Nephron progenitor cell (in vitro differentiated cells): ENCODE results near the gene CDR2.
A peak's percentile ranks its signal among the peaks of the same experiment; 100 is the strongest.

Experiments used
- DNase-seq: peaks from one replicate; pipeline ENCODE4 v3.0.0; 2021
- H3K27ac Mint-ChIP-seq: 2 replicates; pipeline ENCODE4 v1.8.0; 2021; ENCODE audit warnings: mild to moderate bottlenecking, moderate library complexity, mixed read lengths
- H3K27me3 Mint-ChIP-seq: 2 replicates; pipeline ENCODE4 v1.8.0; 2021; ENCODE audit warnings: mild to moderate bottlenecking, low read depth, mixed read lengths; ENCODE audit not compliant: poor library complexity
- H3K36me3 Mint-ChIP-seq: 2 replicates; pipeline ENCODE4 v1.8.0; 2021; ENCODE audit warnings: low read depth, mixed read lengths
- H3K4me1 Mint-ChIP-seq: 2 replicates; pipeline ENCODE4 v1.8.0; 2021; ENCODE audit warnings: mixed read lengths
- H3K4me3 Mint-ChIP-seq: 2 replicates; pipeline ENCODE4 v1.8.0; 2021; ENCODE audit warnings: mild to moderate bottlenecking, moderate library complexity, mixed read lengths
- H3K9me3 Mint-ChIP-seq: 2 replicates; pipeline ENCODE4 v1.8.0; 2021; ENCODE audit warnings: mild to moderate bottlenecking, moderate library complexity, mixed read lengths
- CTCF ChIP-seq: fragments of 200-600 bp; sonication (generic); IDR thresholded peaks from 2 replicates; pipeline ENCODE4 v1.5.0; 2021; ENCODE audit warnings: antibody characterized with exemption

CDR2 gene

GRCh38 chr16:22314661-22315626 lies 59.5 kb downstream of the CDR2 start:
- Mint-ChIP-seq H3K27ac (peak overlapping the region; percentile 82), H3K4me1 (peaks cover 6% of the 10 kb centered on the region), H3K27me3 (no peaks in the 10 kb centered on the region), H3K9me3 (no peaks in the 10 kb centered on the region), H3K36me3 (peaks cover 45% of the 10 kb centered on the region), H3K4me3 (no peak overlapping the region)
- no peak for TF ChIP-seq CTCF
- DNase-seq = no peak

- Mint-ChIP-seq H3K27me3 (no peaks in the 10 kb centered on the region), H3K4me3 (no peak overlapping the region), H3K36me3 (peaks cover 46% of the 10 kb centered on the region), H3K9me3 (no peaks in the 10 kb centered on the region), H3K27ac (peak overlapping the region; percentile 65), H3K4me1 (peaks cover 6% of the 10 kb centered on the region)
- no peak for DNase-seq
- no peak for TF ChIP-seq CTCF
Observed at GRCh38 chr16:22313876-22314470, 60.4 kb downstream of the CDR2 start.

DNA sequence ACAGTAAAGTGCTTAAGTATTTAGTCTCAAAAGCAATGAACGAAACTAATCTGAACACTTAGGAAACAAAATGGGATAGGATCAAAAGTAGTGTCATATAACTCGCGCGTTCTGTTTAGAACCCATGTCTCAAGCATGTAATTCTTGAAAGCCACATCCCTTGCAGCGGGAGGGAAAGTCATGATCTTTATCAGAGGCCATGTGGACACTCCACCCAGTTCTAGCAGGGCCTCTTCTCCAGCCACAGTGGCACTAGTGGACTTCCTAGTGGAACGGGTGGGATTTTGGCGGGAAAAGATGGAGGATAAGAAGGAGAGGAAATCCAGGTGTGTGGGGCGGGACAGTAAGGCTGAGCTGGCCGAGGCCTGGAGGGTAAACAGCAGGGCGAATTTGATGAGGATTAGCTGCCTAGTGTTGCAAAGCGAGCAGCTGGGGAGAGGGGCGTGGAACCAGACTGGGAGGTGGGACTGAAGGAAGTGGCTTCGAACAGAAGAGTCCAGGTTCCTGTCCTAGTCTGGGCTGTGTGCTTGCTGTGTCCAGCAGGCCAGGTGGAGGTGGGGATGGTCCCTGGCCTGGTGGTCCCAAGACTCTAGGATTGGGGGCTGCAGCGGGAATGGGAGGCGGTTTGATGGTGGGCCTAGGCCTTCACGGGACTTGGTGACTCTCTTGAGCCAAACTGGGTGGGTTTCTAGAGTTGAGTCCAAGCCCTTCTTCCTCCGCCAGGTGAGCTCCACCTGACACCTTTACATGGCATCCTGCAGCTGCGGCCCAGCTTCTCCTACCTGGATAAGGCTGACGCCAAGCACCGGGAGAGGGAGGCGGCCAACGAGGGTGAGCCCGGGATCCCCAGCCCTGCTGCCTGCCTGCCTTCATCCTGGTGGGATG lies 61.3 kb downstream of the CDR2 start:
- H3K27me3 Mint-ChIP-seq = no peaks in the 10 kb centered on the region
- H3K4me3 Mint-ChIP-seq = no peak overlapping the region

GRCh38 chr16:22311520-22311919 lies 62.9 kb downstream of the CDR2 start:
- TF ChIP-seq CTCF = no peak
- Mint-ChIP-seq H3K4me3 (no peak overlapping the region), H3K27me3 (no peaks in the 10 kb centered on the region), H3K36me3 (peaks cover 46% of the 10 kb centered on the region), H3K9me3 (no peaks in the 10 kb centered on the region), H3K27ac (no peak overlapping the region), H3K4me1 (no peaks in the 10 kb centered on the region)
- no peak for DNase-seq

More for the DNA sequence above, 61.3 kb downstream of the CDR2 start:
- H3K27ac Mint-ChIP-seq = peak overlapping the region; percentile 74
- DNase-seq = no peak
- TF ChIP-seq CTCF = no peak
- peaks cover 44% of the 10 kb centered on the region for H3K36me3 Mint-ChIP-seq
- H3K9me3 Mint-ChIP-seq = no peaks in the 10 kb centered on the region
- peaks cover 6% of the 10 kb centered on the region for H3K4me1 Mint-ChIP-seq

- Mint-ChIP-seq H3K36me3 (peaks cover 47% of the 10 kb centered on the region), H3K4me1 (no peaks in the 10 kb centered on the region), H3K27ac (no peak overlapping the region), H3K27me3 (peaks cover 3% of the 10 kb centered on the region), H3K9me3 (no peaks in the 10 kb centered on the region), H3K4me3 (no peak overlapping the region)
- TF ChIP-seq CTCF = no peak
- DNase-seq = no peak
Observed at GRCh38 chr16:22308824-22309520, 65.4 kb downstream of the CDR2 start.
